Ovary (tissue), 3 donors: ENCODE measurements around the gene FNTB.

ENCODE experiments used
- EP300 ChIP-seq: sonication (generic); formaldehyde crosslinking; IDR thresholded peaks from one replicate; pipeline ENCODE4 v1.6.1; 2017; ENCODE audit warnings: antibody characterized with exemption
- TF ChIP-seq, protein P1 (sequence below), 3 donors: fragments of 450-650 bp in 2 of 3; fragments of 200-600 bp in 1 of 3; IDR thresholded peaks; one replicate each; pipeline versions ENCODE4 v1.5.1 to v1.8.0; 2016 to 2022; ENCODE audit warnings: antibody characterized with exemption in 3 of 3, mild to moderate bottlenecking in 1 of 3
- donor health status: DM: no; HTN: no; CAD: no.

DNA sequence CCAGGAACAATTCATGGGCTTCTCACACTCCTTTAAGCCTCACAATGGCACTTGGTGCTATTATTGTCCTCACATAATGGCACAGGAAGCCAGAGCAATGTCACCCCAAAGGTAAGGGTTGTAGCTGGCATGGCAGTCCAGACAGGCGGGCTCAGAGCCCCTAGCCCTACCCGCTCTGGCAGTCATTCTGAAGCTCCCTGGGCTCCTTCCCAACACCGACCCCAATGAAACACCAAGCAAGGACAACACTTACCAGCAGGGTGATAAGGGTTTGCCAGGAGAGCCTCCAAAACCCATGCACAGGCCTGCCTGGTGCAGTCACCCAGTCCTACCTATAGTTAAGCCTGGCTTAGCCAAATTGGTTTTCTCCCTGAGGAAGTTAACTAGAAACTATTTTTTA, 84.8 kb downstream of the FNTB start:
- TF ChIP-seq, protein P1, sequence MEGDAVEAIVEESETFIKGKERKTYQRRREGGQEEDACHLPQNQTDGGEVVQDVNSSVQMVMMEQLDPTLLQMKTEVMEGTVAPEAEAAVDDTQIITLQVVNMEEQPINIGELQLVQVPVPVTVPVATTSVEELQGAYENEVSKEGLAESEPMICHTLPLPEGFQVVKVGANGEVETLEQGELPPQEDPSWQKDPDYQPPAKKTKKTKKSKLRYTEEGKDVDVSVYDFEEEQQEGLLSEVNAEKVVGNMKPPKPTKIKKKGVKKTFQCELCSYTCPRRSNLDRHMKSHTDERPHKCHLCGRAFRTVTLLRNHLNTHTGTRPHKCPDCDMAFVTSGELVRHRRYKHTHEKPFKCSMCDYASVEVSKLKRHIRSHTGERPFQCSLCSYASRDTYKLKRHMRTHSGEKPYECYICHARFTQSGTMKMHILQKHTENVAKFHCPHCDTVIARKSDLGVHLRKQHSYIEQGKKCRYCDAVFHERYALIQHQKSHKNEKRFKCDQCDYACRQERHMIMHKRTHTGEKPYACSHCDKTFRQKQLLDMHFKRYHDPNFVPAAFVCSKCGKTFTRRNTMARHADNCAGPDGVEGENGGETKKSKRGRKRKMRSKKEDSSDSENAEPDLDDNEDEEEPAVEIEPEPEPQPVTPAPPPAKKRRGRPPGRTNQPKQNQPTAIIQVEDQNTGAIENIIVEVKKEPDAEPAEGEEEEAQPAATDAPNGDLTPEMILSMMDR (IDR thresholded peaks at IDR 0.05), result no peak
- TF ChIP-seq EP300, result no peak
